ENCODE results near the gene CCDC12.
A peak's percentile ranks its signal among the peaks of the same experiment; 100 is the strongest.
"Not testable (repeated sequence)": the region's sequence is repeated elsewhere in the genome, so short reads cannot be mapped to it uniquely, and the experiment has no call there.

The CCDC12 gene

DNA sequence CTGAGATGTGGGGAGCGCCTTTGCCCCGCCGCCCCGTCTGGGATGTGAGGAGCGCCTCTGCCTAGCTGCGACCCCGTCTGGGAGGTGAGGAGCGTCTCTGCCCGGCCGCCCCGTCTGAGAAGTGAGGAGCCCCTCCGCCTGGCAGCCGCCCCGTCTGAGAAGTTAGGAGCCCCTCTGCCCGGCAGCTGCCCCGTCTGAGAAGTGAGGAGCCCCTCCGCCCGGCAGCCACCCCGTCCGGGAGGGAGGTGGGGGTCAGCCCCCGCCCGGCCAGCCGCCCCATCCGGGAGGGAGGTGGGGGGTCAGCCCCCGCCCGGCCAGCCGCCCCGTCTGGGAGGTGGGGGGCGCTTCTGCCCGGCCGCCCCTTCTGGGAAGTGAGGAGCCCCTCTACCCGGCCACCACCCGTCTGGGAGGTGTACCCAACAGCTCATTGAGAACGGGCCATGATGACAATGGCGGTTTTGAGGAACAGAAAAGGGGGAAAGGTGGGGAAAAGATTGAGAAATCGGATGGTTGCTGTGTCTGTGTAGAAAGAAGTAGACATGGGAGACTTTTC lies 12.4 kb downstream of the CCDC12 start:
- H3K4me1 ChIP-seq (ENCODE audit: control insufficient read depth, insufficient read depth, low read length) = peaks cover 55% of the 10 kb centered on the region
- H3K9ac ChIP-seq (ENCODE audit: low read length in 2 of 2); H3K36me3 ChIP-seq (ENCODE audit: control insufficient read depth in 2 of 2, insufficient read depth in 2 of 2, low read length in 2 of 2); H3K27ac ChIP-seq (ENCODE audit: low read length); H3K4me3 ChIP-seq (ENCODE audit: low read length in 2 of 2); H3K27me3 ChIP-seq (ENCODE audit: control insufficient read depth in 1 of 2, insufficient read depth in 2 of 2, low read length in 2 of 2); H3K9me3 ChIP-seq (ENCODE audit: control insufficient read depth in 2 of 2, low read length in 2 of 2): not testable (repeated sequence)

- no peak overlapping the region for H3K4me3 ChIP-seq (ENCODE audit: low read length in 2 of 2)
- H3K9ac ChIP-seq (ENCODE audit: low read length in 2 of 2) = no peak overlapping the region
- no peaks in the 10 kb centered on the region for H3K9me3 ChIP-seq (ENCODE audit: control insufficient read depth in 2 of 2, low read length in 2 of 2)
- H3K27me3 ChIP-seq (ENCODE audit: control insufficient read depth in 1 of 2, insufficient read depth in 2 of 2, low read length in 2 of 2) = no peaks in the 10 kb centered on the region
- no peak overlapping the region for H3K27ac ChIP-seq (ENCODE audit: low read length)
- H3K4me1 ChIP-seq (ENCODE audit: control insufficient read depth, insufficient read depth, low read length) = peaks cover 54% of the 10 kb centered on the region
- H3K36me3 ChIP-seq (ENCODE audit: control insufficient read depth in 2 of 2, insufficient read depth in 2 of 2, low read length in 2 of 2) = peaks cover 0 to 10% of the 10 kb centered on the region in 2 donors
Observed at GRCh38 chr3:46962990-46963389, 13.6 kb downstream of the CCDC12 start.

DNA sequence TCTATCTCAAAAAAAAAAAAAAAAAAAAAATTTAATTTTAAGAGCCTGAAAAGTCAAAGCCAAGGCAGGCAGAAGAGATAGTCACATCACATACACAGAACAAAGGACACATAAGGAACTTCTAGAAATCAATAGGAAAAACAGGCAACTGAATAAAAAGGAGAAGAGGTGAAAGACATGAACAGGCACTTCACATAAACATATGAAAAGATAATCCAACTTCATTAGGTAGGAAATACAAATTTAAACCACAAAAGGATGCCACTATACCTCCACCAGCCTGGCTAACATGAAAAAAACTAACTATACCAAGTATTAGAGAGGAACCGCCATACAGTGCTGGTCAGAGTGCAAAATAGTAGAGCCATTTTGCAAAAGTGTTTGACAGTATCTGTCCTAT lies 14.1 kb downstream of the CCDC12 start:
- Histone ChIP-seq H3K9ac (ENCODE audit: low read length in 2 of 2) (no peak overlapping the region), H3K36me3 (ENCODE audit: control insufficient read depth in 2 of 2, insufficient read depth in 2 of 2, low read length in 2 of 2) (peaks cover 0 to 10% of the 10 kb centered on the region in 2 donors), H3K4me1 (ENCODE audit: control insufficient read depth, insufficient read depth, low read length) (peaks cover 48% of the 10 kb centered on the region), H3K9me3 (ENCODE audit: control insufficient read depth in 2 of 2, low read length in 2 of 2) (no peaks in the 10 kb centered on the region), H3K27ac (ENCODE audit: low read length) (no peak overlapping the region), H3K4me3 (ENCODE audit: low read length in 2 of 2) (no peak overlapping the region), H3K27me3 (ENCODE audit: control insufficient read depth in 1 of 2, insufficient read depth in 2 of 2, low read length in 2 of 2) (no peaks in the 10 kb centered on the region)

DNA sequence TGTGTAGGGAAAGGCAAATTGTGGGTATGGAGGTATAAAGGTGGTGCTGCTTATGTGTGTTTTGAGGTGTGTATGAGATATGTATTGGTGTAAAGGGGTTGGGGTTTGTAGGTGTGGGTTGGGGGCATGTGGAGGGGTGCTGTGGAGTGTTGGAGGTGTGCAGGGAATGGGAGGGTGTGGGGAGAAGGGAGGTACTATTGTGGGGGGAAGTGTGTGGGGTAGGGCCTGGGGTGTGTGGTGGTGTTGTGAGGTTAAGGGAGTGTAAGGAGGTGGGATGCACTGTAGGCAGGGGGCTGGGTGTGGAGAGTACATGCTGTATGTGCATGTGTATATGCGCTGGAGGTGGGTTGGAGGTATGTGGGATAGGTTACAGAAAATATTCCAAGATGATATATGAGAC lies 15.7 kb downstream of the CCDC12 start:
- H3K27me3 ChIP-seq (ENCODE audit: control insufficient read depth in 1 of 2, insufficient read depth in 2 of 2, low read length in 2 of 2) = no peaks in the 10 kb centered on the region
- H3K36me3 ChIP-seq (ENCODE audit: control insufficient read depth in 2 of 2, insufficient read depth in 2 of 2, low read length in 2 of 2) = peaks cover 0 to 10% of the 10 kb centered on the region in 2 donors
- peak overlapping the region in 1 of 2 donors; percentile 41 for H3K4me3 ChIP-seq (ENCODE audit: low read length in 2 of 2)
- H3K4me1 ChIP-seq (ENCODE audit: control insufficient read depth, insufficient read depth, low read length) = peaks cover 44% of the 10 kb centered on the region
- H3K9me3 ChIP-seq (ENCODE audit: control insufficient read depth in 2 of 2, low read length in 2 of 2) = no peaks in the 10 kb centered on the region
- peak overlapping the region; percentile 39 to 60 for H3K9ac ChIP-seq (ENCODE audit: low read length in 2 of 2)
- H3K27ac ChIP-seq (ENCODE audit: low read length) = peak overlapping the region; percentile 77

- peaks cover 0 to 3% of the 10 kb centered on the region in 2 donors for H3K36me3 ChIP-seq (ENCODE audit: control insufficient read depth in 2 of 2, insufficient read depth in 2 of 2, low read length in 2 of 2)
- peak overlapping the region; percentile 77 for H3K27ac ChIP-seq (ENCODE audit: low read length)
- no peaks in the 10 kb centered on the region for H3K27me3 ChIP-seq (ENCODE audit: control insufficient read depth in 1 of 2, insufficient read depth in 2 of 2, low read length in 2 of 2)
- H3K4me3 ChIP-seq (ENCODE audit: low read length in 2 of 2) = peak overlapping the region; percentile 10 to 41
- no peaks in the 10 kb centered on the region for H3K9me3 ChIP-seq (ENCODE audit: control insufficient read depth in 2 of 2, low read length in 2 of 2)
- H3K9ac ChIP-seq (ENCODE audit: low read length in 2 of 2) = peak overlapping the region; percentile 39 to 60
- peaks cover 46% of the 10 kb centered on the region for H3K4me1 ChIP-seq (ENCODE audit: control insufficient read depth, insufficient read depth, low read length)
Observed at GRCh38 chr3:46960081-46960701, 16.4 kb downstream of the CCDC12 start.

- Histone ChIP-seq H3K27ac (ENCODE audit: low read length) (peak overlapping the region; percentile 77), H3K4me1 (ENCODE audit: control insufficient read depth, insufficient read depth, low read length) (peaks cover 52% of the 10 kb centered on the region), H3K9ac (ENCODE audit: low read length in 2 of 2) (peak overlapping the region; percentile 35 to 36), H3K36me3 (ENCODE audit: control insufficient read depth in 2 of 2, insufficient read depth in 2 of 2, low read length in 2 of 2) (peaks cover 0 to 2% of the 10 kb centered on the region in 2 donors), H3K9me3 (ENCODE audit: control insufficient read depth in 2 of 2, low read length in 2 of 2) (no peaks in the 10 kb centered on the region), H3K4me3 (ENCODE audit: low read length in 2 of 2) (peak overlapping the region in 1 of 2 donors; percentile 40), H3K27me3 (ENCODE audit: control insufficient read depth in 1 of 2, insufficient read depth in 2 of 2, low read length in 2 of 2) (no peaks in the 10 kb centered on the region)
Observed at GRCh38 chr3:46959161-46959511, 17.4 kb downstream of the CCDC12 start.

GRCh38 chr3:46958467-46959160 lies 17.9 kb downstream of the CCDC12 start:
- Histone ChIP-seq H3K4me1 (ENCODE audit: control insufficient read depth, insufficient read depth, low read length) (peaks cover 58% of the 10 kb centered on the region), H3K27ac (ENCODE audit: low read length) (peak overlapping the region; percentile 77)

GRCh38 chr3:46957092-46957820 lies 19.3 kb downstream of the CCDC12 start:
- peaks cover 0 to 2% of the 10 kb centered on the region in 2 donors for H3K36me3 ChIP-seq (ENCODE audit: control insufficient read depth in 2 of 2, insufficient read depth in 2 of 2, low read length in 2 of 2)
- no peaks in the 10 kb centered on the region for H3K27me3 ChIP-seq (ENCODE audit: control insufficient read depth in 1 of 2, insufficient read depth in 2 of 2, low read length in 2 of 2)
- no peaks in the 10 kb centered on the region for H3K9me3 ChIP-seq (ENCODE audit: control insufficient read depth in 2 of 2, low read length in 2 of 2)
- H3K4me3 ChIP-seq (ENCODE audit: low read length in 2 of 2) = no peak overlapping the region
- no peak overlapping the region for H3K9ac ChIP-seq (ENCODE audit: low read length in 2 of 2)
- H3K27ac ChIP-seq (ENCODE audit: low read length) = no peak overlapping the region
- H3K4me1 ChIP-seq (ENCODE audit: control insufficient read depth, insufficient read depth, low read length) = peaks cover 65% of the 10 kb centered on the region

More at GRCh38 chr3:46958467-46959160, 17.9 kb downstream of the CCDC12 start:
- Histone ChIP-seq H3K9ac (ENCODE audit: low read length in 2 of 2) (peak overlapping the region in 1 of 2 donors; percentile 36), H3K9me3 (ENCODE audit: control insufficient read depth in 2 of 2, low read length in 2 of 2) (no peaks in the 10 kb centered on the region), H3K27me3 (ENCODE audit: control insufficient read depth in 1 of 2, insufficient read depth in 2 of 2, low read length in 2 of 2) (no peaks in the 10 kb centered on the region), H3K4me3 (ENCODE audit: low read length in 2 of 2) (no peak overlapping the region), H3K36me3 (ENCODE audit: control insufficient read depth in 2 of 2, insufficient read depth in 2 of 2, low read length in 2 of 2) (peaks cover 0 to 2% of the 10 kb centered on the region in 2 donors)

DNA sequence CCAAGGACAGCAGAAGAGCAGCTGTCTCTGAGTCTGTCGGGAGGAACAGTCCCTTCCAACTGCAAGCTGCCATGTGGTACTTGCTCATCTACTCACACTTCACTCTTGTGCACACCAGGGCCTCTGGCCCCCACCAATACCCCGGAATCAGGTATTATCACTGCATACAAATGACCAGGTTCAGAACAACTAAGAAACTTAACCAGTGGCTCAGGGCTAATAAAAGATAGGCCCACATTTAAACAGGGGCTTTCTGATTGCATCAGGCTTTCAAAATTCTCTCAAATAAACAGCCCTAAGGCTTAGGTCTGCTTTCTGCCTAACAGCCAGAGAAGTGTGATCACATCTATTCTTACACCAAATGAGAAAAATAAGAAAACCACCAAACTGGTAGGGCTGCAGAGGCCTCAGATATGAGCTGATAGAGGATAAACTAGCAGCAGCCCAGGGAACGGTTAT lies 20.7 kb downstream of the CCDC12 start:
- Histone ChIP-seq H3K9ac (ENCODE audit: low read length in 2 of 2) (no peak overlapping the region), H3K36me3 (ENCODE audit: control insufficient read depth in 2 of 2, insufficient read depth in 2 of 2, low read length in 2 of 2) (peaks cover 0 to 2% of the 10 kb centered on the region in 2 donors), H3K4me1 (ENCODE audit: control insufficient read depth, insufficient read depth, low read length) (peaks cover 57% of the 10 kb centered on the region), H3K27me3 (ENCODE audit: control insufficient read depth in 1 of 2, insufficient read depth in 2 of 2, low read length in 2 of 2) (no peaks in the 10 kb centered on the region), H3K4me3 (ENCODE audit: low read length in 2 of 2) (no peak overlapping the region), H3K9me3 (ENCODE audit: control insufficient read depth in 2 of 2, low read length in 2 of 2) (no peaks in the 10 kb centered on the region), H3K27ac (ENCODE audit: low read length) (no peak overlapping the region)

- Histone ChIP-seq H3K27ac (ENCODE audit: low read length) (no peak overlapping the region), H3K4me1 (ENCODE audit: control insufficient read depth, insufficient read depth, low read length) (peaks cover 50% of the 10 kb centered on the region), H3K36me3 (ENCODE audit: control insufficient read depth in 2 of 2, insufficient read depth in 2 of 2, low read length in 2 of 2) (peaks cover 0 to 2% of the 10 kb centered on the region in 2 donors), H3K27me3 (ENCODE audit: control insufficient read depth in 1 of 2, insufficient read depth in 2 of 2, low read length in 2 of 2) (no peaks in the 10 kb centered on the region), H3K4me3 (ENCODE audit: low read length in 2 of 2) (no peak overlapping the region), H3K9me3 (ENCODE audit: control insufficient read depth in 2 of 2, low read length in 2 of 2) (no peaks in the 10 kb centered on the region), H3K9ac (ENCODE audit: low read length in 2 of 2) (no peak overlapping the region)
Observed at GRCh38 chr3:46955157-46955556, 21.4 kb downstream of the CCDC12 start.
